NT2/D1 (cell line): ENCODE results near the gene DUSP28.

ENCODE experiments used
- DNase-seq: peaks from one replicate; pipeline ENCODE4 v3.0.0-alpha.2; 2011; ENCODE audit warnings: low read depth, low spot score
- H3K27me3 ChIP-seq: 2 replicates; pipeline ENCODE4 v1.6.0; 2011; ENCODE audit warnings: mild to moderate bottlenecking; ENCODE audit not compliant: insufficient read length, insufficient read depth
- H3K36me3 ChIP-seq: 2 replicates; pipeline ENCODE4 v1.6.1; 2011; ENCODE audit warnings: mild to moderate bottlenecking, low read length, mixed read lengths; ENCODE audit not compliant: insufficient read depth, insufficient read length
- H3K4me1 ChIP-seq: 2 replicates; pipeline ENCODE4 v1.5.1; 2011; ENCODE audit not compliant: insufficient read depth, insufficient read length
- H3K4me3 ChIP-seq: 2 replicates; pipeline ENCODE4 v1.5.1; 2011; ENCODE audit warnings: low read depth; ENCODE audit not compliant: insufficient read length
- H3K9ac ChIP-seq: 2 replicates; pipeline ENCODE4 v1.6.0; 2011; ENCODE audit warnings: low read depth; ENCODE audit not compliant: insufficient read length
- H3K9me3 ChIP-seq: 2 replicates; pipeline ENCODE4 v1.5.1; 2011; ENCODE audit warnings: mild to moderate bottlenecking, low read length; ENCODE audit not compliant: insufficient read depth
- SUZ12 ChIP-seq: IDR thresholded peaks from 2 replicates; pipeline ENCODE4 v1.6.1; 2011; ENCODE audit not compliant: insufficient read length, insufficient read depth; ENCODE audit errors: extremely low read depth
- YY1 ChIP-seq: IDR thresholded peaks from 2 replicates; pipeline ENCODE4 v1.6.1; 2011; ENCODE audit not compliant: insufficient read length, insufficient read depth
- ZNF274 ChIP-seq: IDR thresholded peaks from 2 replicates; pipeline ENCODE4 v1.6.1; 2011; ENCODE audit warnings: mild to moderate bottlenecking, low read depth, low read length

DUSP28 gene

GRCh38 chr2:240602266-240603050 is 42.3 kb downstream of the DUSP28 start:
- Histone ChIP-seq H3K4me1 (peaks cover 3% of the 10 kb centered on the region), H3K4me3 (no peak overlapping the region), H3K27me3 (no peaks in the 10 kb centered on the region), H3K9ac (no peak overlapping the region), H3K9me3 (no peaks in the 10 kb centered on the region), H3K36me3 (peaks cover 39% of the 10 kb centered on the region)
- DNase-seq = no peak
- TF ChIP-seq ZNF274 = no peak
- no peak for TF ChIP-seq SUZ12
- TF ChIP-seq YY1 = no peak

DNA sequence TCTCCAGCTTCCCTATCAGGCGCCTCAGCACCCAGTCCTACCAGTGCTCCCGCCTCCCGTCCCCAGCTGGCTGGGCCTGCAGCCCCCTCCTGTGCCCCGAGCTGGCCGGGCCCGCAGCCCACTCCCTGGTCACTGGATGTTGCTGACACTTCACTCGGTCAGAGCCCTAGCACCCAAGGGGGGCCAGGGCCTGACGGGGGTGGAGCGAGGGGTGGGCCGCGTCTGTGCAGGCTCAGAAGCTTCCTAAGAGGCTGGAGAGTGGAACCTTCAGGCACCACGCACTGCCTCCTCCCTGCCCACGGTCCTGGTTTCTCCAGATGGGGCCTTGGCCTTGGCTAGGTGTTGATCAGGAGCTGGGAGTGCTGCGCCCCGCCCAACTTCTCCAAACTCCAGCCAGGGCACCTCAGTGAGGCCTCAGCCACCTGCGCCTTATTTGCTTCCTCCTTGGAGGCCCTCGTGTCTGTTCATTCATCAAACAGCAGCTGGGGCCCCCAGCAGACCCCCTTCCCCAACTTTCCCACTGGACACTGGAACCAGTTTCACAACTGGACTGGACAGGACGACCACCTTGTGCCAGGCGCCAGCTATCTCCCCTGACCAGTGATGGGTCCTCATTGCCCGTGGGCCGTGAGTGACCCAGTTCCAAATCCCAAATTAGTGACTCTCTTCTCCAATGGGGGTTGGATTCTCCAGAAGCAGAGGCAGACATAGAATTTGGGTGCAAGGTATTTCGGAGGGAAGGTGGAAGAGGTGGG is 43.1 kb downstream of the DUSP28 start:
- Histone ChIP-seq H3K9ac (no peak overlapping the region), H3K9me3 (no peaks in the 10 kb centered on the region), H3K27me3 (no peaks in the 10 kb centered on the region), H3K4me1 (peaks cover 3% of the 10 kb centered on the region), H3K4me3 (no peak overlapping the region), H3K36me3 (peaks cover 32% of the 10 kb centered on the region)
- no peak for DNase-seq
- TF ChIP-seq ZNF274 (no peak), YY1 (no peak), SUZ12 (no peak)

- H3K36me3 ChIP-seq = peaks cover 26% of the 10 kb centered on the region
- H3K4me3 ChIP-seq = no peak overlapping the region
- no peak overlapping the region for H3K9ac ChIP-seq
- TF ChIP-seq SUZ12 (no peak), ZNF274 (no peak)
- DNase-seq = no peak
- H3K9me3 ChIP-seq = no peaks in the 10 kb centered on the region
- no peaks in the 10 kb centered on the region for H3K27me3 ChIP-seq
- H3K4me1 ChIP-seq = peaks cover 3% of the 10 kb centered on the region
These were observed 43.7 kb downstream of the DUSP28 start for GRCh38 chr2:240603846-240604245.

GRCh38 chr2:240604291-240604938 is 44.3 kb downstream of the DUSP28 start:
- no peak for TF ChIP-seq ZNF274
- no peak for TF ChIP-seq SUZ12
- TF ChIP-seq YY1 = no peak
- Histone ChIP-seq H3K27me3 (no peaks in the 10 kb centered on the region), H3K4me3 (no peak overlapping the region), H3K36me3 (peaks cover 24% of the 10 kb centered on the region), H3K9ac (no peak overlapping the region), H3K9me3 (no peaks in the 10 kb centered on the region), H3K4me1 (peaks cover 3% of the 10 kb centered on the region)
- DNase-seq = no peak

DNA sequence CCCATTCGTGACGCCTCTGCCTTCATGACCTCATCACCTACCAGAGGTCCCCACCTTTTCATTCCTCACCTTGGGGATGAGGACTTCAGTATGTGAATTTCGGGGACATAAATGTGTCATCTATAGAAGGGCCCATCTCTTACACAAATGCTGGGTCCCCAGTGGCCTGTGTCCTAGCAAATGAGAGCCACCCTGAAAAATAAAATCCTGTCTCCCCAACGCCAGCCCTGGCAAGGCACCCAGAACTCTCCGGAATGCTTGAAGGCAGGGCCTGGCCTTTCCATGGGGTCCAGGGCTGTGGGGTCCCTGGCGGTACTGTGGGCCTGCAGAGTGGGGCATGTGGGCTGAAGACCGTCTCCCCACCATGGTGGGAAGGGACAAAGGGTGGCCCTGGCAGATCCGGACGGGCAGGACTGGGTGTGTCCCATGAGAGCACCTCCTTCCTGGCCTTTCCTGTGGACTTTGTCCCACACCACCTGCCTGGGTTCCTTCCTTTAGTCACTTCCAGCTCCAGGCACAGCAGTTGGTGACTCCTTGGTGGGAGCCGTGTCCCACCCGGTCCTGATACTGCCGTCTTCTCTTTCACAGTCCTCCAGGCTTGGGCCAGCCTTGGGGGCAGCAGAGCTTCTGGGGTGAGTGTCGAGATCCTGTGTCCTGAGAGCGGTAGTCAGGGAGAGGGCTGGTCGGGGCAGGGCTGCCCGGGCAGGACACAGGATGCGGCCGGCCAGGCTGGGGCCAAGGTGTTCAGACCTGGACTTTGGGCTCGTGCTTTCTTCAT is 45.0 kb downstream of the DUSP28 start:
- no peaks in the 10 kb centered on the region for H3K9me3 ChIP-seq
- H3K9ac ChIP-seq = no peak overlapping the region
- no peaks in the 10 kb centered on the region for H3K27me3 ChIP-seq
- TF ChIP-seq YY1 = no peak
- no peak for TF ChIP-seq ZNF274
- no peak for TF ChIP-seq SUZ12
- H3K4me3 ChIP-seq = no peak overlapping the region
- H3K4me1 ChIP-seq = peaks cover 3% of the 10 kb centered on the region
- DNase-seq = no peak
- peaks cover 17% of the 10 kb centered on the region for H3K36me3 ChIP-seq

GRCh38 chr2:240605867-240606743 is 45.9 kb downstream of the DUSP28 start:
- H3K4me1 ChIP-seq = peaks cover 3% of the 10 kb centered on the region
- H3K27me3 ChIP-seq = no peaks in the 10 kb centered on the region
- peaks cover 8% of the 10 kb centered on the region for H3K36me3 ChIP-seq
- TF ChIP-seq YY1 (no peak), SUZ12 (no peak), ZNF274 (no peak)
- H3K9me3 ChIP-seq = no peaks in the 10 kb centered on the region
- H3K9ac ChIP-seq = no peak overlapping the region
- no peak overlapping the region for H3K4me3 ChIP-seq
- no peak for DNase-seq
